LNCaP clone FGC (cell line): ENCODE results near the gene VSTM2L.
A peak's percentile ranks its signal among the peaks of the same experiment; 100 is the strongest.
"Not testable (repeated sequence)": the region's sequence is repeated elsewhere in the genome, so short reads cannot be mapped to it uniquely, and the experiment has no call there.

Experiments
- DNase-seq: peaks from one replicate; pipeline ENCODE4 v3.0.0-alpha.2; 2011; ENCODE audit warnings: low read depth
- H3K4me3 ChIP-seq: 2 replicates; pipeline ENCODE4 v1.5.1; 2011; ENCODE audit warnings: mild to moderate bottlenecking, low read depth, low read length, control low read depth
- CTCF ChIP-seq: IDR thresholded peaks from 2 replicates; pipeline ENCODE4 v1.5.1; 2012; ENCODE audit warnings: mild to moderate bottlenecking; ENCODE audit not compliant: control insufficient read depth, insufficient read depth; ENCODE audit errors: extremely low read depth

Gene VSTM2L

GRCh38 chr20:37948956-37949355, 46.0 kb downstream of the VSTM2L start:
- H3K4me3 ChIP-seq = no peak overlapping the region
- no peak for TF ChIP-seq CTCF
- DNase-seq = no peak

GRCh38 chr20:37954190-37954589, 51.3 kb downstream of the VSTM2L start:
- no peak for TF ChIP-seq CTCF
- H3K4me3 ChIP-seq = no peak overlapping the region
- DNase-seq = no peak

GRCh38 chr20:37954626-37955025, 51.7 kb downstream of the VSTM2L start:
- H3K4me3 ChIP-seq = no peak overlapping the region
- TF ChIP-seq CTCF = no peak
- no peak for DNase-seq

DNA sequence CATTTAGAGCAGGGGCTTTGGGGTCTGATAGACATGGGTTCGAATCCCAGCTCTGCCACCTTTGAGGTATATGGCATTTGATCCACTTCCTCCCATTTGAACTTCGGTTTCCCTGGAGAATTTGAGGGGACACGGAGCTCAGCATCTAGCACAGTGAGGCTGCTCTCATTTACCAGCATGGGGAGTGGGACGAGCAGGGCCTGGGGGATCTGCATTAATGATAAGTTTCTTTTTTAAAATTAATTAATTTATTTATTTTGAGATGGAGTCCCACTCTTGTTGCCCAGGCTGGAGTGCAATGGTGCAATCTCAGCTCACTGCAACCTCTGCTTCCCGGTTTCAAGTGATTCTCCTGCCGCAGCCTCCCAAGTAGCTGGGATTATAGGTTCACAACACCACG, 52.6 kb downstream of the VSTM2L start:
- no peak for DNase-seq
- no peak overlapping the region for H3K4me3 ChIP-seq
- no peak for TF ChIP-seq CTCF

GRCh38 chr20:37956107-37956585, 53.2 kb downstream of the VSTM2L start:
- H3K4me3 ChIP-seq = 0 out of 2 replicates have a peak overlapping the region, but pooled peaks have one; percentile 9
- peak; percentile 29 for TF ChIP-seq CTCF
- peak; percentile 96 for DNase-seq

- TF ChIP-seq CTCF = no peak
- no peak overlapping the region for H3K4me3 ChIP-seq
- DNase-seq = no peak
Measured at GRCh38 chr20:37958856-37959520, 56.1 kb downstream of the VSTM2L start.

GRCh38 chr20:37961066-37961465, 58.1 kb downstream of the VSTM2L start:
- no peak overlapping the region for H3K4me3 ChIP-seq
- no peak for TF ChIP-seq CTCF
- DNase-seq = no peak

GRCh38 chr20:37963483-37963882, 60.6 kb downstream of the VSTM2L start:
- not testable (repeated sequence) for DNase-seq, H3K4me3 ChIP-seq
